Colonic mucosa (tissue), 4 donors: ENCODE results near the gene SARDH. TPM values are rescaled to one million over a fixed set of nuclear protein-coding genes. Genes with fewer than 3 reads are reported as not detected.
A peak's percentile ranks its signal among the peaks of the same experiment; 100 is the strongest.

ENCODE experiments used
- DNase-seq: peaks from one replicate; pipeline ENCODE4 v3.0.0-alpha.2; 2020
- H3K27ac ChIP-seq: fragments of 200-600 bp; one replicate; pipeline ENCODE4 v1.8.0; 2021
- H3K27me3 ChIP-seq: fragments of 200-600 bp; one replicate; pipeline ENCODE4 v1.8.0; 2021
- H3K36me3 ChIP-seq: fragments of 200-600 bp; one replicate; pipeline ENCODE4 v1.8.0; 2021
- H3K4me1 ChIP-seq: fragments of 200-600 bp; one replicate; pipeline ENCODE4 v1.8.0; 2021; ENCODE audit warnings: mild to moderate bottlenecking
- H3K4me3 ChIP-seq: fragments of 200-600 bp; one replicate; pipeline ENCODE4 v1.8.0; 2021
- H3K9ac ChIP-seq, 2 donors: one replicate each; pipeline ENCODE4 v1.7.0; 2013; ENCODE audit warnings: control low read depth in 2 of 2, low read depth in 2 of 2, low read length in 2 of 2
- H3K9me3 ChIP-seq: fragments of 200-600 bp; one replicate; pipeline ENCODE4 v1.8.0; 2021
- intact Hi-C: fragments of 100-400 bp; cut with DNase I; formaldehyde crosslinking; loops from one replicate; pipeline ENCODE4 v1.14.1; 2022
- total RNA-seq, 2 donors: library from RNA; stranded (reverse); fragmentation: NEBNext Ultra II Directional in 1 of 2; extraction: Animal tissue kit (Norgen Biotek cat#: 25700) in 1 of 2; gene quantifications; one replicate each; pipeline ENCODE4 v1.2.1, GENCODE V29; 2021
- TF ChIP-seq, protein P1 (sequence below): fragments of 200-600 bp; IDR thresholded peaks from one replicate; pipeline ENCODE4 v1.8.0; 2022; ENCODE audit warnings: antibody characterized with exemption, mild to moderate bottlenecking
- donor health status: healthy.
- donor health status: DM: no; HTN: no; CAD: no.
- donor health status: DM: no; HTN: no; CAD: no.

The SARDH gene
- total RNA-seq, 2 donors from 2014 or later, result 0.66 to 1.3 TPM

DNA sequence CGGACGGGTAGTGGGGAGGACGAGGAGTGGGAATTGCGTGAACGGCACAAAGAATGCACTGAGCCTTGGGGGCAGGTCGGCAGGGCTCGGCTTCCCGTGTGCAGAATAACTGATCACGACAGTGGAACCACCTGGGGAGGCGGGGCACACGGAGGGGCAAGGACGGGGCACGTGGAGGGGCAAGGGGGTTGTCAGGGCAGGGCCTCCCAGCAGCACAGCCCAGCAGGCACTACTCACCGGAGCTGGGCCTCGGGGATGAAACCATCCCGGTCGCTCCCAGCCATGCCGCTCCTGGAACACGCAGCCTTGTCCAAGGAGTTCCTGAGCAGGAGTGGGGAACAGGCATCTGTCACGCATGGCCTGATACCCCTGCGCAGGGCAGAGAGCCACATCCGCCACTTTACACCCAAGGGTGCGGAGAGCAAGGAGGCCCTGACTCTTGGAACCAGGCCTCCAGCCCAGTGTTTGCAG, 33.4 kb downstream of the SARDH start:
- DNase-seq, result no peak
- Histone ChIP-seq H3K9me3 (no peaks in the 10 kb centered on the region), H3K4me3 (no peak overlapping the region), H3K9ac (no peak overlapping the region), H3K27me3 (peaks cover 9% of the 10 kb centered on the region), H3K4me1 (no peaks in the 10 kb centered on the region), H3K36me3 (no peaks in the 10 kb centered on the region), H3K27ac (no peak overlapping the region)
- intact Hi-C loops, result no loop called here
- TF ChIP-seq, protein P1, sequence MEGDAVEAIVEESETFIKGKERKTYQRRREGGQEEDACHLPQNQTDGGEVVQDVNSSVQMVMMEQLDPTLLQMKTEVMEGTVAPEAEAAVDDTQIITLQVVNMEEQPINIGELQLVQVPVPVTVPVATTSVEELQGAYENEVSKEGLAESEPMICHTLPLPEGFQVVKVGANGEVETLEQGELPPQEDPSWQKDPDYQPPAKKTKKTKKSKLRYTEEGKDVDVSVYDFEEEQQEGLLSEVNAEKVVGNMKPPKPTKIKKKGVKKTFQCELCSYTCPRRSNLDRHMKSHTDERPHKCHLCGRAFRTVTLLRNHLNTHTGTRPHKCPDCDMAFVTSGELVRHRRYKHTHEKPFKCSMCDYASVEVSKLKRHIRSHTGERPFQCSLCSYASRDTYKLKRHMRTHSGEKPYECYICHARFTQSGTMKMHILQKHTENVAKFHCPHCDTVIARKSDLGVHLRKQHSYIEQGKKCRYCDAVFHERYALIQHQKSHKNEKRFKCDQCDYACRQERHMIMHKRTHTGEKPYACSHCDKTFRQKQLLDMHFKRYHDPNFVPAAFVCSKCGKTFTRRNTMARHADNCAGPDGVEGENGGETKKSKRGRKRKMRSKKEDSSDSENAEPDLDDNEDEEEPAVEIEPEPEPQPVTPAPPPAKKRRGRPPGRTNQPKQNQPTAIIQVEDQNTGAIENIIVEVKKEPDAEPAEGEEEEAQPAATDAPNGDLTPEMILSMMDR, result no peak

DNA sequence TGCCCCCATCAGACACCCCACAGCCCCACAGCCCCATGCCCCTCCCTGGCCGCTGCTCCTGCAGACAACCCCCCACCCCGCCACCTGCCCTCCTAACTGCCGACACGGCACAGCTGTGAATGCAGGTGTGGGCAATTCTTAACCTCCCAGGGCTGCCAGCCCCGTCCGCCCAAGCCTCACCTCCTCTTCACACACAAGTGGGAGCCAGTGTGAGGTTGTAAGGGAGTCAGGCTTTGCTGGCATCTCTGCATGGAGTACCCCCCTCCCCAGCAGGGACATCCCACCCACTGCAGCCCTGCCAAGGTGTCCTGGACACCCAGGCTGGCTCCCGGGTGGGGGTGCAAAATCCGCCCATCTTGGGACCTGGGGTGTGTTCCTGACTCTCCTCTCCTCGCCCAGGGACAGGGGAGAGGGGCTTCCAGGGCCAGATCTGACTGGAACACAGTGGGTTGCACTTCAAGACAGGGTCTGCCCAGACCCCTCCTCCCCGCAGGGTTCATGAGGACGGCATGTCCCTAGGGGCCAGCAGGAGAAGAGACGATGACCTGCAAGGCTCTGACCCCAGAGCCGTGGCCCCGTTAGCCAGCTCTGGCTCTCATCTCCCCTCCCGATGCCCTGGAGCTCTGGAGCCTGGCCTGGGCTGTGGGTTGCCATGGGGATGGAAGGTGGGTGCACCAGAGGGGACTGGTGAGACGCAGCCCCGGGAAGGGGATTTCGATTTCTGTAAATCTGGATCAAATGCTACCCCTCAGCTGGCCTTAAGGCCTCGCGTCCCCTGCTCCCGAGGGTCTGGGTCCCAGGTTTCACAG, 34.4 kb downstream of the SARDH start:
- DNase-seq, result no peak
- TF ChIP-seq, protein P1, result no peak

DNA sequence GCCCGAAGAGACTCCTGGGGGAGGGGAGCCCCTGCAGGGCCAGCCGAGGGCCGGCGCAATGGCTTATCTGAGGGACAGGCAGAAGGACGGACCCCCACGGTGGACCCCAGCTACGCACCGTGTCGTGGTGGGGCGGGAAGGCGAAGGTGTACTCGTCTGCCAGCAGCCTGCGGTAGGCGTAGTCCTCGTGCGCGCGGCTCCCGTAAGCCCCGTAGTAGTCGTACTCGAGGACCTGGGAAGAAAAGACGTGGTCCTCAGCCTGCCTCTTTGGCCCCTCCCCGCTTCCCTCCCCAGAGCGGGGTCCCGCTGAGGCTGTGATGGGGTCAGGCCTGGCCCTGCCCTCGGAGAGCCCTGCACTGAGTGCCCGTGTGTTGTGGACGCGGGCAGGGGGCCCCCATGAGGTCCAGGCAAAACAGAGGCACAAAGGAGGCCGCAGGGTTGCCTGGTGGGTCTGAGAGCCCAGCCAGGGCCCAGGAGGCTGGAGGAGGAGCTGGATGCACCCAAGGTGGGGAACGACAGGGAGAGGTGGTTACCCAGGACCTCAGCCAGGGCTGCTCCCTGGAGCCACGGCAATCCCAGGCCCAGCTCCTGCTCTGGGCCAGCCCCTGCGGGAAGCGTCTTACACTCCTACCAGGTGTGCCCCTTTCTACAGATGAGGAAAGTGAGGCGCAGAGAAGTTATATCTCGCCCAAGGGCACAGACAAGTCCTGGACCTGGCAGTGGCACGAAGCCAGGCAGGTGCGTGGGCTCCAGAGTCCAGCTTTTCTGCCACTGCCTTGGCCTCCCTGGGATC, 35.2 kb downstream of the SARDH start:
- Histone ChIP-seq H3K4me3 (no peak overlapping the region), H3K4me1 (no peaks in the 10 kb centered on the region), H3K9ac (peak overlapping the region in 1 of 2 donors; percentile 56), H3K27ac (no peak overlapping the region), H3K9me3 (no peaks in the 10 kb centered on the region), H3K36me3 (no peaks in the 10 kb centered on the region), H3K27me3 (peaks cover 9% of the 10 kb centered on the region)
- intact Hi-C loops, result no loop called here
- DNase-seq, result no peak
- TF ChIP-seq, protein P1, result no peak

More for the DNA sequence above, 34.4 kb downstream of the SARDH start:
- Histone ChIP-seq H3K4me1 (no peaks in the 10 kb centered on the region), H3K4me3 (no peak overlapping the region), H3K36me3 (no peaks in the 10 kb centered on the region), H3K27me3 (peaks cover 9% of the 10 kb centered on the region), H3K9me3 (no peaks in the 10 kb centered on the region), H3K9ac (no peak overlapping the region), H3K27ac (no peak overlapping the region)
- intact Hi-C loops, result no loop called here

DNA sequence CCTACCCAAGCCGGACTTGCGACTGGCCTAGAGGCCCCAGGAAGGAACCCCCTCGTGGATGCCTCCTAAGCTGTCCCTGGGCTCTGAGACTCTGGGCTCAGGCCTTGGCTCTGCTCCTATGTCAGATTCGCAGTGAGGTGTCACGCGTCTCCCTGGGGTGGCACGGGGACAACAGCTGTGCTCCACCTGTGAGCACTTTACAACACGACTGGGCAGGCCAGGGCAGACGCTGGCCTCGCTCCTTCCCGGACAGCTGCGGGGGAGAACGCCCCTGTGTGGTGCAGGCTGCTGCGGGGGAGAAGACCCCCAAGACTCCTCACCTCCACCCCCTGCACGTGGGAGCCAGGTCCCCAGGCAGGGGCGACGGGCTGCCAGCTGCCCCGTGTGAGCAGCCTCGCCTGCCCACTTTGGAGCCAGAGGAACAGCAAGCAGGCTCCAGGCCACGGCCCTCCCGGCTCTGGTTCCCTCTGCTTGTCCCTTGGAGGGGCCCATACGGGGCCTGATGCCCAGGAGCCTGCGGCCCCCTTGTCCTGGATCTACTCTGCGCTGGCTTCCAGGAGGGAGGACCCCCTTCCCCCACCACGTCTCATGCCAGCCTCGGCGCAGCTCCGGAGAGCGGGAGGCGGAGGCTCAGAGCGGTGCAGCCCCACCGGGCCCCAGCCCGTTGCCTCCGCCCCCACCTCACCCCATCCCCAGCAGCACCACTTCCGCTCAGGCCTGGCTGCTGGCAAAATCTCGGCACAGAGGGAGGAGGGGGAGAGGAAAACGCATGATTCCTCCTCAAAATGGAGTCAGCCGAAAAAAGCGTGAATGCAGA, 36.0 kb downstream of the SARDH start:
- peak overlapping the region in 1 of 2 donors; percentile 56 for H3K9ac ChIP-seq
- no peaks in the 10 kb centered on the region for H3K36me3 ChIP-seq
- H3K27ac ChIP-seq, result peak overlapping the region; percentile 27
- H3K4me3 ChIP-seq, result no peak overlapping the region
- TF ChIP-seq, protein P1, result no peak
- H3K27me3 ChIP-seq, result peaks cover 9% of the 10 kb centered on the region
- no peaks in the 10 kb centered on the region for H3K9me3 ChIP-seq
- intact Hi-C loops, result no loop called here
- H3K4me1 ChIP-seq, result no peaks in the 10 kb centered on the region
- DNase-seq, result no peak
